Heart left ventricle (tissue), 16 donors: ENCODE measurements around the gene FBXL7. TPM values are rescaled to one million over a fixed set of nuclear protein-coding genes. Genes with fewer than 3 reads are reported as not detected.
A peak's percentile ranks its signal among the peaks of the same experiment; 100 is the strongest.

Source experiments
- ATAC-seq, 4 donors: fragments of 200-7000 bp; cut with Tn5 transposase; one replicate each; pipeline ENCODE4 v1.9.1; 2020 to 2022; ENCODE audit warnings: moderate library complexity in 4 of 4, mild to moderate bottlenecking in 3 of 4, moderate number of reproducible peaks in 1 of 4
- DNase-seq, 5 donors: peaks; one replicate each; pipeline ENCODE4 v3.0.0-alpha.2; 2020
- H3K27ac ChIP-seq, 12 donors: fragments of 200-600 bp; sonication (generic) in 4 of 12; one replicate each; pipeline versions ENCODE4 v1.5.0 to v1.8.0; 2016 to 2022; ENCODE audit warnings: mild to moderate bottlenecking in 2 of 12
- H3K27me3 ChIP-seq, 9 donors: fragments of 200-600 bp; sonication (generic) in 2 of 9; one replicate each; pipeline versions ENCODE4 v1.5.1 to v1.8.0; 2016 to 2022; ENCODE audit warnings: mild to moderate bottlenecking in 3 of 9
- H3K36me3 ChIP-seq, 9 donors: fragments of 200-600 bp; sonication (generic) in 2 of 9; one replicate each; pipeline versions ENCODE4 v1.5.0 to v1.8.0; 2018 to 2022; ENCODE audit warnings: mild to moderate bottlenecking in 2 of 9
- H3K4me1 ChIP-seq, 12 donors: fragments of 200-600 bp; sonication (generic) in 4 of 12; one replicate each; pipeline versions ENCODE4 v1.5.0 to v1.8.0; 2016 to 2022; ENCODE audit warnings: mild to moderate bottlenecking in 3 of 12
- H3K4me3 ChIP-seq, 12 donors: fragments of 200-600 bp; sonication (generic) in 4 of 12; one replicate each; pipeline versions ENCODE4 v1.5.0 to v1.8.0; 2017 to 2022; ENCODE audit warnings: mild to moderate bottlenecking in 9 of 12, moderate library complexity in 4 of 12
- H3K9me3 ChIP-seq, 12 donors: fragments of 200-600 bp; sonication (generic) in 4 of 12; one replicate each; pipeline versions ENCODE4 v1.5.0 to v1.8.0; 2016 to 2022; ENCODE audit warnings: mild to moderate bottlenecking in 1 of 12
- CTCF ChIP-seq, 12 donors: fragments of 200-600 bp; sonication (generic) in 4 of 12; IDR thresholded peaks; one replicate each; pipeline versions ENCODE4 v1.5.0 to v1.8.0; 2018 to 2022; ENCODE audit warnings: antibody characterized with exemption in 12 of 12, mild to moderate bottlenecking in 5 of 12
- POLR2A ChIP-seq, 2 donors: fragments of 450-650 bp; IDR thresholded peaks; one replicate each; pipeline ENCODE4 v1.6.1; 2017; ENCODE audit warnings: antibody characterized with exemption in 2 of 2, mild to moderate bottlenecking in 2 of 2, moderate library complexity in 2 of 2
- WGBS, 4 donors: extraction: QIAGEN DNeasy Blood & Tissue Kit in 2 of 4; methylation state at CpG; one replicate each; pipeline versions ENCODE4 v1.1.5 to v1.1.7; 2013 to 2018; 5-methylcytosine and 5-hydroxymethylcytosine counted together
- intact Hi-C, 10 donors: fragments of 100-400 bp; cut with DNase I; formaldehyde crosslinking; loops; one replicate each; pipeline versions ENCODE4 v1.11.1 to v1.14.2; 2022
- microRNA counts, 2 donors: library from miRNA; unstranded; fragments of <30 nt; microRNA quantifications; one replicate each; lab custom pipeline; 2016
- microRNA-seq, 4 donors: library from miRNA; unstranded; fragments of <30 nt; microRNA quantifications; one replicate each; pipeline versions ENCODE4 to v1.2.0, GENCODE V29; 2017 to 2020
- polyA plus RNA-seq, 2 donors: library from polyadenylated mRNA; stranded (reverse); fragments of 200-250 nt; gene quantifications; one replicate each; pipeline ENCODE4 v1.2.3, GENCODE V29; 2013
- total RNA-seq, 9 donors: library from RNA; depleted of rRNA in 2 of 9; stranded (reverse); fragments of >200 nt in 2 of 9; fragmentation: NEBNext Ultra II Directional in 3 of 9; extraction: Animal tissue kit (Norgen Biotek cat#: 25700) in 3 of 9; gene quantifications; one replicate each; pipeline versions ENCODE4 v1.1.0 to v1.2.4, GENCODE V29; 2016 to 2023
- donor health status: ischemic (EF 13 %, LVEDD 7.1; RV severe dilation, severe dysfunction).
- donor health status: healthy with polysubstance abuse.
- donor health status: DM: no; HTN: yes; CAD: no.
- donor health status: DM: no; HTN: no; CAD: no.
- donor health status: ischemic (EF 25% LVEDD 6.9; RV normal size, moderate dysfunction).
- donor health status: ischemic (EF 25% LVEDD 5.7; RV mildly dilated, moderate dysfunction).
- donor health status: healthy.
- donor health status: DM: yes; HTN: yes; CAD: no.
- donor health status: ischemic (EF 35%, LVEDD 5.7; RV mildly dilated, moderate dysfunction).
- donor health status: nonischemic (EF 11% LVEDD 7.7; RV severe dilation, severe dysfunction).
- donor health status: DM: yes; HTN: yes; CAD: no.
- donor health status: PGD.
- donor health status: ischemic (EF 29% LVEDD 5.4; RV normal size, mild dysfunction).
- donor health status: nonischemic (EF 23%, LVEDD 6.1; RV moderate dilation, normal function).

The FBXL7 gene
- total and polyA plus RNA-seq, 11 donors = 8.7 to 27.6 (median 24.3) TPM

DNA sequence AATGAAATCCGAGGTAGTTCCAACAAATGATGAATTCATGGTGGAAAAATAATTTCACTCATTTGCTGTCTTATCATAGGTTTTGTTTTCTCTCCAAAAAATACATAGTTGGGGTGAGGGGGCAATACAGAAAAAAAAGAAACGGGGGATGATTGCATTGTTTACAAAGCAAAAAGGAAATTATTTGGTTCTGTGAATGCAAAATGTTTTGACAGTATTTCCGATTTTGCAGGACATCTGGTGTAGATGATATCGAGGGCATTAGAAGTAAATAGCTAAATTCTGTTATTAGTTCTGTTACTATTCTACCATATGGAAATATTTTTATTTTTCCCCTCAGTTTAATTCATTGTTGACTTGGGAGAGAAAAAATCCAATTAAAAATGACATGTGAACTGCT, 477.9 kb downstream of the FBXL7 start:
- intact Hi-C loops = no loop called here
- Histone ChIP-seq H3K4me1 (peaks cover 0 to 12% (median 4%) of the 10 kb centered on the region in 12 donors), H3K36me3 (no peaks in the 10 kb centered on the region), H3K4me3 (no peak overlapping the region), H3K27me3 (no peaks in the 10 kb centered on the region), H3K9me3 (peaks cover 0 to 14% (median 0%) of the 10 kb centered on the region in 12 donors), H3K27ac (no peak overlapping the region)
- 70 to 80% (median 74%) methylated on average over 4 of the region's 4 CpGs for WGBS, 4 donors
- DNase-seq = no peak
- TF ChIP-seq CTCF (IDR thresholded peaks at IDR 0.05) = no peak
- no peak for TF ChIP-seq POLR2A (IDR thresholded peaks at IDR 0.05)
- no peak for ATAC-seq

- Histone ChIP-seq H3K27me3 (no peaks in the 10 kb centered on the region), H3K4me3 (no peak overlapping the region), H3K9me3 (no peaks in the 10 kb centered on the region), H3K36me3 (no peaks in the 10 kb centered on the region), H3K27ac (no peak overlapping the region), H3K4me1 (peaks cover 0 to 12% (median 4%) of the 10 kb centered on the region in 12 donors)
- WGBS, 4 donors = 59 to 69% (median 66%) methylated on average over 2 of the region's 2 CpGs
- DNase-seq = no peak
- TF ChIP-seq CTCF (IDR thresholded peaks at IDR 0.05) = no peak
- TF ChIP-seq POLR2A (IDR thresholded peaks at IDR 0.05) = no peak
- intact Hi-C loops = loop anchor here in 1 of 10 donors (10.0 kb wide), 1 partner anchor 146 kb away; no protein-coding TSS in a partner anchor
- ATAC-seq = peak in 2 of 4 donors; percentile 55 to 57
Measured at GRCh38 chr5:15980835-15981234, 480.9 kb downstream of the FBXL7 start.

- DNase-seq = no peak
- Histone ChIP-seq H3K36me3 (no peaks in the 10 kb centered on the region), H3K27me3 (no peaks in the 10 kb centered on the region), H3K27ac (no peak overlapping the region), H3K4me1 (peaks cover 0 to 12% (median 4%) of the 10 kb centered on the region in 12 donors), H3K4me3 (no peak overlapping the region), H3K9me3 (no peaks in the 10 kb centered on the region)
- peak in 2 of 4 donors; percentile 36 to 39 for ATAC-seq
- TF ChIP-seq CTCF (IDR thresholded peaks at IDR 0.05) (no peak), POLR2A (IDR thresholded peaks at IDR 0.05) (no peak)
- 33 to 64% (median 56%) methylated on average over 1 of the region's 1 CpG for WGBS, 4 donors
- intact Hi-C loops = loop anchor here in 1 of 10 donors (10.0 kb wide), 1 partner anchor 149 kb away; no protein-coding TSS in a partner anchor
Measured at GRCh38 chr5:15983392-15983791, 483.4 kb downstream of the FBXL7 start.

MicroRNAs encoded within 50 kb of the gene (microRNA counts, 767-probe panel; counts per million panel counts)
- 0 to 71.6 counts per million in 2 donors for microRNA hsa-miR-887 (lab: Ali Mortazavi, UCI)

Small RNAs within 50 kb of the gene (microRNA-seq; reads per million reads assigned to microRNA genes)
- gene MIR887 = 120 to 260 (median 206) reads per million in 4 donors
